H54 (cell line): ENCODE results near the gene ALOX15B.

Experiments
- DNase-seq: peaks from one replicate; pipeline ENCODE4 v3.0.0; 2011; ENCODE audit warnings: low spot score, mixed read lengths; ENCODE audit not compliant: insufficient read length
- FAIRE-seq: peaks from 3 replicates; lab custom pipeline; 2011; peaks lifted over from hg19 to GRCh38; lab: Jason Lieb, UNC
- POLR2A ChIP-seq: IDR thresholded peaks from 2 replicates; pipeline ENCODE4 v1.6.1; 2011; ENCODE audit warnings: low read depth, mild to moderate bottlenecking, low read length

Gene ALOX15B

GRCh38 chr17:8038954-8039610, at the start of gene ALOX15B:
Gene ALOX15B, plus strand, starts transcription at chr17:8039059. Its CDS starts 97 bp downstream, at chr17:8039156.
- FAIRE-seq (no peak), DNase-seq (no peak)
- TF ChIP-seq POLR2A, result no peak

- no peak; the same call in 1 of the 2 replicates for TF ChIP-seq POLR2A
- DNase-seq (peak; percentile 74), FAIRE-seq (no peak)
Measured at GRCh38 chr17:7989781-7990655, 48.8 kb upstream of the ALOX15B start.

- DNase-seq (no peak), FAIRE-seq (no peak)
- TF ChIP-seq POLR2A, result no peak
Measured at GRCh38 chr17:7992516-7992915, 46.3 kb upstream of the ALOX15B start.

- no peak for TF ChIP-seq POLR2A
- FAIRE-seq (no peak), DNase-seq (no peak)
Measured at GRCh38 chr17:7992924-7993323, 45.9 kb upstream of the ALOX15B start.

- FAIRE-seq (no peak), DNase-seq (no peak)
- no peak for TF ChIP-seq POLR2A
Measured at GRCh38 chr17:7993972-7994589, 44.8 kb upstream of the ALOX15B start.

GRCh38 chr17:7995724-7996123, 43.1 kb upstream of the ALOX15B start:
- TF ChIP-seq POLR2A, result no peak
- DNase-seq (no peak), FAIRE-seq (no peak)

- peak; percentile 54 for DNase-seq
- FAIRE-seq, result peak; percentile 45
- TF ChIP-seq POLR2A, result no peak
Measured at GRCh38 chr17:7997186-7997585, 41.7 kb upstream of the ALOX15B start.

- FAIRE-seq, result no peak
- TF ChIP-seq POLR2A, result no peak
- no peak for DNase-seq
Measured at GRCh38 chr17:8001976-8002720, 36.7 kb upstream of the ALOX15B start, which contains the start of gene GUCY2D. Gene GUCY2D, plus strand, starts transcription at chr17:8002615. Its CDS starts 433 bp downstream, at chr17:8003048.

- DNase-seq (no peak), FAIRE-seq (no peak)
- no peak for TF ChIP-seq POLR2A
Measured at GRCh38 chr17:8002721-8003593, 35.9 kb upstream of the ALOX15B start.

- no peak for TF ChIP-seq POLR2A
- DNase-seq, result no peak
- no peak for FAIRE-seq
Measured at GRCh38 chr17:8003594-8004181, 35.2 kb upstream of the ALOX15B start.

GRCh38 chr17:8004899-8005298, 34.0 kb upstream of the ALOX15B start:
- DNase-seq, result peak; percentile 89
- no peak for TF ChIP-seq POLR2A
- FAIRE-seq, result peak; percentile 67

GRCh38 chr17:8005357-8005756, 33.5 kb upstream of the ALOX15B start:
- FAIRE-seq (no peak), DNase-seq (peak; percentile 80)
- TF ChIP-seq POLR2A, result no peak
